HEK293 (cell line): Measurements from ENCODE around the gene SCAF1.

Experiments used
- EGR2 ChIP-seq: fragments of 450-650 bp; formaldehyde crosslinking; IDR thresholded peaks from 2 replicates; pipeline ENCODE4 v1.5.1; 2016; ENCODE audit warnings: low read depth, missing biosample characterization, missing genetic modification characterization
- GLI2 ChIP-seq: fragments of 450-650 bp; formaldehyde crosslinking; IDR thresholded peaks from 2 replicates; pipeline ENCODE4; 2017; ENCODE audit warnings: missing biosample characterization, missing genetic modification characterization, low read depth, borderline replicate concordance
- GLI4 ChIP-seq: fragments of 450-650 bp; formaldehyde crosslinking; IDR thresholded peaks from 2 replicates; pipeline ENCODE4 v1.5.1; 2016; ENCODE audit warnings: missing biosample characterization, missing genetic modification characterization
- HOXC10 ChIP-seq: sonication (generic); formaldehyde crosslinking; IDR thresholded peaks from 2 replicates; pipeline ENCODE4 v1.8.1; 2023; ENCODE audit warnings: mild to moderate bottlenecking, missing genetic modification reagents
- IKZF3 ChIP-seq: fragments of 450-650 bp; IDR thresholded peaks from 2 replicates; pipeline ENCODE4 v1.5.0; 2018; ENCODE audit warnings: missing biosample characterization, mild to moderate bottlenecking, missing genetic modification characterization, moderate library complexity
- KLF10 ChIP-seq: fragments of 450-650 bp; IDR thresholded peaks from 2 replicates; pipeline ENCODE4 v1.5.1; 2018; ENCODE audit warnings: missing biosample characterization, mild to moderate bottlenecking, missing genetic modification characterization
- KLF9 ChIP-seq: fragments of 450-650 bp; formaldehyde crosslinking; IDR thresholded peaks from 2 replicates; pipeline ENCODE4 v1.5.1; 2016; ENCODE audit warnings: missing biosample characterization, missing genetic modification characterization, low read depth
- PRDM1 ChIP-seq: fragments of 450-650 bp; formaldehyde crosslinking; IDR thresholded peaks from 2 replicates; pipeline ENCODE4; 2016; ENCODE audit warnings: missing biosample characterization, missing genetic modification characterization
- RBAK ChIP-seq: fragments of 450-650 bp; formaldehyde crosslinking; IDR thresholded peaks from 2 replicates; pipeline ENCODE4 v1.5.1; 2016; ENCODE audit warnings: missing biosample characterization, missing genetic modification characterization
- ZBTB20 ChIP-seq: fragments of 450-650 bp; formaldehyde crosslinking; IDR thresholded peaks from 2 replicates; pipeline ENCODE4 v1.5.1; 2016; ENCODE audit warnings: missing biosample characterization, missing genetic modification characterization
- ZEB2 ChIP-seq: fragments of 450-650 bp; formaldehyde crosslinking; IDR thresholded peaks from 2 replicates; pipeline ENCODE4 v1.5.1; 2016; ENCODE audit warnings: missing biosample characterization, missing genetic modification characterization
- ZNF10 ChIP-seq: fragments of 450-650 bp; formaldehyde crosslinking; IDR thresholded peaks from 2 replicates; pipeline ENCODE4 v1.5.1; 2017; ENCODE audit warnings: missing biosample characterization, missing genetic modification characterization
- ZNF140 ChIP-seq: fragments of 450-650 bp; formaldehyde crosslinking; IDR thresholded peaks from 2 replicates; pipeline ENCODE4 v1.5.1; 2016; ENCODE audit warnings: missing biosample characterization, missing genetic modification characterization
- ZNF184 ChIP-seq: fragments of 450-650 bp; IDR thresholded peaks from 2 replicates; pipeline ENCODE4 v1.5.1; 2018; ENCODE audit warnings: missing biosample characterization, mild to moderate bottlenecking, missing genetic modification characterization
- ZNF211 ChIP-seq: fragments of 450-650 bp; formaldehyde crosslinking; IDR thresholded peaks from 2 replicates; pipeline ENCODE4 v1.5.1; 2016; ENCODE audit warnings: low read depth, missing biosample characterization, missing genetic modification characterization
- ZNF23 ChIP-seq: fragments of 450-650 bp; formaldehyde crosslinking; IDR thresholded peaks from 2 replicates; pipeline ENCODE4 v1.5.1; 2016; ENCODE audit warnings: missing biosample characterization, missing genetic modification characterization, borderline replicate concordance
- ZNF24 ChIP-seq: fragments of 450-650 bp; formaldehyde crosslinking; IDR thresholded peaks from 2 replicates; pipeline ENCODE4 v1.5.1; 2016; ENCODE audit warnings: missing biosample characterization, missing genetic modification characterization
- ZNF335 ChIP-seq: fragments of 450-650 bp; formaldehyde crosslinking; conservative IDR thresholded peaks from 2 replicates; pipeline ENCODE4 v1.5.1; 2016; ENCODE audit warnings: missing biosample characterization, missing genetic modification characterization
- ZNF354C ChIP-seq: fragments of 450-650 bp; formaldehyde crosslinking; IDR thresholded peaks from 2 replicates; pipeline ENCODE4 v1.5.1; 2016; ENCODE audit warnings: missing biosample characterization, missing genetic modification characterization, low read depth, borderline replicate concordance
- ZNF544 ChIP-seq: fragments of 450-650 bp; formaldehyde crosslinking; IDR thresholded peaks from 2 replicates; pipeline ENCODE4 v1.5.0; 2017; ENCODE audit warnings: missing biosample characterization, missing genetic modification characterization
- ZNF561 ChIP-seq: fragments of 450-650 bp; IDR thresholded peaks from 2 replicates; pipeline ENCODE4 v1.5.1; 2018; ENCODE audit warnings: missing biosample characterization, missing genetic modification characterization, borderline replicate concordance
- ZNF596 ChIP-seq: fragments of 450-650 bp; IDR thresholded peaks from 2 replicates; pipeline ENCODE4 v1.5.0; 2018; ENCODE audit warnings: missing biosample characterization, mild to moderate bottlenecking, missing genetic modification characterization, moderate library complexity
- ZNF623 ChIP-seq: fragments of 450-650 bp; formaldehyde crosslinking; IDR thresholded peaks from 2 replicates; pipeline ENCODE4 v1.5.1; 2016; ENCODE audit warnings: missing biosample characterization, missing genetic modification characterization
- ZNF624 ChIP-seq: fragments of 450-650 bp; formaldehyde crosslinking; IDR thresholded peaks from 2 replicates; pipeline ENCODE4 v1.5.1; 2017; ENCODE audit warnings: missing biosample characterization, missing genetic modification characterization
- ZNF701 ChIP-seq: fragments of 450-650 bp; formaldehyde crosslinking; IDR thresholded peaks from 2 replicates; pipeline ENCODE4 v1.5.1; 2016; ENCODE audit warnings: missing biosample characterization, missing genetic modification characterization
- ZNF768 ChIP-seq: fragments of 450-650 bp; formaldehyde crosslinking; IDR thresholded peaks from 2 replicates; pipeline ENCODE4 v1.5.1; 2018; ENCODE audit warnings: missing biosample characterization, mild to moderate bottlenecking, missing genetic modification characterization
- ZNF785 ChIP-seq: fragments of 450-650 bp; formaldehyde crosslinking; IDR thresholded peaks from 2 replicates; pipeline ENCODE4 v1.5.1; 2016; ENCODE audit warnings: missing biosample characterization, missing genetic modification characterization
- ZNF830 ChIP-seq: fragments of 450-650 bp; IDR thresholded peaks from 2 replicates; pipeline ENCODE4 v1.5.0; 2018; ENCODE audit warnings: missing biosample characterization, missing genetic modification characterization, low read depth, mild to moderate bottlenecking, moderate library complexity
- ZSCAN16 ChIP-seq: fragments of 450-650 bp; formaldehyde crosslinking; IDR thresholded peaks from 2 replicates; pipeline ENCODE4 v1.5.1; 2016; ENCODE audit warnings: missing biosample characterization, missing genetic modification characterization
- TF ChIP-seq, protein P1 (sequence below): fragments of 450-650 bp; formaldehyde crosslinking; IDR thresholded peaks from 2 replicates; pipeline ENCODE4 v1.5.1; 2016; ENCODE audit warnings: missing biosample characterization, missing genetic modification characterization, low read depth
- TF ChIP-seq, protein P2 (sequence below): fragments of 450-650 bp; formaldehyde crosslinking; IDR thresholded peaks from 2 replicates; pipeline ENCODE4 v1.5.1; 2016; ENCODE audit warnings: missing biosample characterization, missing genetic modification characterization
- TF ChIP-seq, protein P3 (sequence below): fragments of 450-650 bp; formaldehyde crosslinking; IDR thresholded peaks from 2 replicates; pipeline ENCODE4 v1.5.1; 2016; ENCODE audit warnings: missing biosample characterization, missing genetic modification characterization
- TF ChIP-seq, protein P4 (sequence below): fragments of 450-650 bp; formaldehyde crosslinking; IDR thresholded peaks from 2 replicates; pipeline ENCODE4 v1.5.1; 2016; ENCODE audit warnings: missing biosample characterization, missing genetic modification characterization, borderline replicate concordance

The SCAF1 gene

DNA sequence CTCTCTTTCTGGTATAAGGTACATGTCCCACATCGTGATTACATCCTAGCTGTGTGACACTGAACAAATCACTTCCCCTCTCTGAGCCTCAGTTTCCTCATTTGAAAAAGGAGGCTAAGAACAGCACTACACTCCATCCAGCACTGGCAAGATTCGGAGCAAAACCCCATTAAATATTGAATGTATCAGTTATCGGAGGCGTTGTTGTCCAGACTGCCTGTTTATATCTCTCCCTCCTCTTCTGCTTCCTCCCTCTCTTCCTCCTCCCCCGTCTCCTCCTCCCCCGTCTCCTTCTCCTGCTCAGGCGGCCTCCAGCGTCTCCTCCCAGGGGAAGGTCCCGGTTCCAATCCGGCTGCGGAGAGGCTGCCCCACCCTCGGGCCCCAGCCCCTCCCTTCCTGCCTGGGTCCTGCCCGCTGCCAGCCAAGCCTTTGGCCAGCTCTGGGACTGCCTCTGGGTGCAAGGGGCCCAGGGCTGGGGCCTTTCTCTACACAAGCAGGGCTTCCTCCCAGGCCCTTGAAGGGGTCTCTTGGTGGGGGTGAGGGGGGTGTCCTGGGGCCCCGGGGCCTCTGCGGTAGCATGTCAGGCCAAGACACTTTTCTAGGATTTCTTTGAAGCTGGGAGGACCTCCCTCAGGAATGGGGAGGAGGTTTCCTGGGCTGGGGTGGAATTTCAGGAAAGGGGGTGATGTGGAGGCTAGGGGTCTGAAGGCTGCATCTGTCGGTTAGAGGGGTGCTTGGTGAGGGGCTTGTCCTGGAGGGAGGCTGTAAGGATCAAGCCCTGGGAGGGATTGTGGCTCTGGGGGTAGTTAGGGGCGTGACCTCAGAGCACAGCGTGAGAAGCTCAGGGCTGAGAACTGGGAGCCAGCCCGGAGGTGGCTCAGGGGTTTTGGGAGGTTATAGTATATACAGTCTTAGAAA lies 3.9 kb upstream of the SCAF1 start (continued):
- TF ChIP-seq, protein P1, sequence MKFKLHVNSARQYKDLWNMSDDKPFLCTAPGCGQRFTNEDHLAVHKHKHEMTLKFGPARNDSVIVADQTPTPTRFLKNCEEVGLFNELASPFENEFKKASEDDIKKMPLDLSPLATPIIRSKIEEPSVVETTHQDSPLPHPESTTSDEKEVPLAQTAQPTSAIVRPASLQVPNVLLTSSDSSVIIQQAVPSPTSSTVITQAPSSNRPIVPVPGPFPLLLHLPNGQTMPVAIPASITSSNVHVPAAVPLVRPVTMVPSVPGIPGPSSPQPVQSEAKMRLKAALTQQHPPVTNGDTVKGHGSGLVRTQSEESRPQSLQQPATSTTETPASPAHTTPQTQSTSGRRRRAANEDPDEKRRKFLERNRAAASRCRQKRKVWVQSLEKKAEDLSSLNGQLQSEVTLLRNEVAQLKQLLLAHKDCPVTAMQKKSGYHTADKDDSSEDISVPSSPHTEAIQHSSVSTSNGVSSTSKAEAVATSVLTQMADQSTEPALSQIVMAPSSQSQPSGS (tag by site-specific recombination) = no peak
- TF ChIP-seq, protein P2, sequence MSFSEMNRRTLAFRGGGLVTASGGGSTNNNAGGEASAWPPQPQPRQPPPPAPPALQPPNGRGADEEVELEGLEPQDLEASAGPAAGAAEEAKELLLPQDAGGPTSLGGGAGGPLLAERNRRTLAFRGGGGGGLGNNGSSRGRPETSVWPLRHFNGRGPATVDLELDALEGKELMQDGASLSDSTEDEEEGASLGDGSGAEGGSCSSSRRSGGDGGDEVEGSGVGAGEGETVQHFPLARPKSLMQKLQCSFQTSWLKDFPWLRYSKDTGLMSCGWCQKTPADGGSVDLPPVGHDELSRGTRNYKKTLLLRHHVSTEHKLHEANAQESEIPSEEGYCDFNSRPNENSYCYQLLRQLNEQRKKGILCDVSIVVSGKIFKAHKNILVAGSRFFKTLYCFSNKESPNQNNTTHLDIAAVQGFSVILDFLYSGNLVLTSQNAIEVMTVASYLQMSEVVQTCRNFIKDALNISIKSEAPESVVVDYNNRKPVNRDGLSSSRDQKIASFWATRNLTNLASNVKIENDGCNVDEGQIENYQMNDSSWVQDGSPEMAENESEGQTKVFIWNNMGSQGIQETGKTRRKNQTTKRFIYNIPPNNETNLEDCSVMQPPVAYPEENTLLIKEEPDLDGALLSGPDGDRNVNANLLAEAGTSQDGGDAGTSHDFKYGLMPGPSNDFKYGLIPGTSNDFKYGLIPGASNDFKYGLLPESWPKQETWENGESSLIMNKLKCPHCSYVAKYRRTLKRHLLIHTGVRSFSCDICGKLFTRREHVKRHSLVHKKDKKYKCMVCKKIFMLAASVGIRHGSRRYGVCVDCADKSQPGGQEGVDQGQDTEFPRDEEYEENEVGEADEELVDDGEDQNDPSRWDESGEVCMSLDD (tag by site-specific recombination) = no peak
- TF ChIP-seq, protein P3, sequence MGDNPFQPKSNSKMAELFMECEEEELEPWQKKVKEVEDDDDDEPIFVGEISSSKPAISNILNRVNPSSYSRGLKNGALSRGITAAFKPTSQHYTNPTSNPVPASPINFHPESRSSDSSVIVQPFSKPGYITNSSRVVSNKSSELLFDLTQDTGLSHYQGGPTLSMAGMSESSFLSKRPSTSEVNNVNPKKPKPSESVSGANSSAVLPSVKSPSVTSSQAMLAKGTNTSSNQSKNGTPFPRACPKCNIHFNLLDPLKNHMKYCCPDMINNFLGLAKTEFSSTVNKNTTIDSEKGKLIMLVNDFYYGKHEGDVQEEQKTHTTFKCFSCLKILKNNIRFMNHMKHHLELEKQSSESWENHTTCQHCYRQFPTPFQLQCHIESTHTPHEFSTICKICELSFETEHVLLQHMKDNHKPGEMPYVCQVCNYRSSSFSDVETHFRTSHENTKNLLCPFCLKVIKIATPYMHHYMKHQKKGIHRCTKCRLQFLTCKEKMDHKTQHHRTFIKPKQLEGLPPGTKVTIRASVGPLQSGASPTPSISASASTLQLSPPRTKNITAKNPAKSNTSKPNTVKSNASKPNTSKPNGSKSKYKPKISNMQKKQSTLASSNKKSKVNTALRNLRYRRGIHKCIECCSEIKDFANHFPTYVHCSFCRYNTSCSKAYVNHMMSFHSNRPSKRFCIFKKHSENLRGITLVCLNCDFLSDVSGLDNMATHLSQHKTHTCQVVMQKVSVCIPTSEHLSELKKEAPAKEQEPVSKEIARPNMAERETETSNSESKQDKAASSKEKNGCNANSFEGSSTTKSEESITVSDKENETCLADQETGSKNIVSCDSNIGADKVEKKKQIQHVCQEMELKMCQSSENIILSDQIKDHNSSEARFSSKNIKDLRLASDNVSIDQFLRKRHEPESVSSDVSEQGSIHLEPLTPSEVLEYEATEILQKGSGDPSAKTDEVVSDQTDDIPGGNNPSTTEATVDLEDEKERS (tag by site-specific recombination) = no peak
- no peak for TF ChIP-seq KLF9 (tag by site-specific recombination)
- TF ChIP-seq HOXC10 = no peak
- peak; percentile 92 for TF ChIP-seq ZNF335
- peak; percentile 90 for TF ChIP-seq EGR2 (tag by site-specific recombination)
- no peak for TF ChIP-seq ZNF623 (tag by site-specific recombination)
- TF ChIP-seq ZNF184 (tag by site-specific recombination) = no peak
- TF ChIP-seq RBAK (tag by site-specific recombination) = no peak
- TF ChIP-seq IKZF3 (tag by site-specific recombination) = peak; percentile 75; the same call in 1 of the 2 replicates
- peak; percentile 72 for TF ChIP-seq KLF10 (tag by site-specific recombination)
- TF ChIP-seq ZNF830 (tag by site-specific recombination) = no peak
- TF ChIP-seq ZNF10 (tag by site-specific recombination) = peak; percentile 99
- no peak for TF ChIP-seq ZNF785
- no peak for TF ChIP-seq ZNF211 (tag by site-specific recombination)
- TF ChIP-seq ZNF701 = no peak
- TF ChIP-seq ZNF354C (tag by site-specific recombination) = no peak
- TF ChIP-seq ZNF24 (tag by site-specific recombination) = no peak
- TF ChIP-seq GLI2 (tag by site-specific recombination) = no peak
- TF ChIP-seq ZNF23 = no peak
- no peak for TF ChIP-seq PRDM1 (tag by site-specific recombination)
- TF ChIP-seq ZNF561 (tag by site-specific recombination) = no peak
- no peak for TF ChIP-seq ZSCAN16 (tag by site-specific recombination)
- 0 out of 2 replicates have a peak, but pooled peaks have one; percentile 6 for TF ChIP-seq ZBTB20 (tag by site-specific recombination)
- TF ChIP-seq ZNF624 (tag by site-specific recombination) = no peak
- peak; percentile 93; the same call in 1 of the 2 replicates for TF ChIP-seq ZNF768
- TF ChIP-seq ZNF596 (tag by site-specific recombination) = no peak
- no peak for TF ChIP-seq GLI4 (tag by site-specific recombination)
- TF ChIP-seq ZNF544 = no peak
- no peak for TF ChIP-seq ZNF140 (tag by site-specific recombination)
- no peak for TF ChIP-seq ZEB2 (tag by site-specific recombination)
- TF ChIP-seq, protein P4, sequence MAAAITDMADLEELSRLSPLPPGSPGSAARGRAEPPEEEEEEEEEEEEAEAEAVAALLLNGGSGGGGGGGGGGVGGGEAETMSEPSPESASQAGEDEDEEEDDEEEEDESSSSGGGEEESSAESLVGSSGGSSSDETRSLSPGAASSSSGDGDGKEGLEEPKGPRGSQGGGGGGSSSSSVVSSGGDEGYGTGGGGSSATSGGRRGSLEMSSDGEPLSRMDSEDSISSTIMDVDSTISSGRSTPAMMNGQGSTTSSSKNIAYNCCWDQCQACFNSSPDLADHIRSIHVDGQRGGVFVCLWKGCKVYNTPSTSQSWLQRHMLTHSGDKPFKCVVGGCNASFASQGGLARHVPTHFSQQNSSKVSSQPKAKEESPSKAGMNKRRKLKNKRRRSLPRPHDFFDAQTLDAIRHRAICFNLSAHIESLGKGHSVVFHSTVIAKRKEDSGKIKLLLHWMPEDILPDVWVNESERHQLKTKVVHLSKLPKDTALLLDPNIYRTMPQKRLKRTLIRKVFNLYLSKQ (tag by site-specific recombination) = no peak
